Keratinocyte (primary cell): Measurements from ENCODE around the gene LRRC15. TPM values are rescaled to one million over a fixed set of nuclear protein-coding genes. Genes with fewer than 3 reads are reported as not detected.
A peak's percentile ranks its signal among the peaks of the same experiment; 100 is the strongest.

Experiments
- DNase-seq: peaks from one replicate; pipeline ENCODE4 v3.0.0-alpha.2; 2011; ENCODE audit warnings: low read depth, missing footprints, low spot score
- FAIRE-seq: peaks from 2 replicates; lab custom pipeline; 2011; peaks lifted over from hg19 to GRCh38; lab: Jason Lieb, UNC
- H2AFZ ChIP-seq: 2 replicates; pipeline ENCODE4 v1.6.0; 2012; ENCODE audit warnings: low read length, control low read depth, inconsistent platforms; ENCODE audit not compliant: control insufficient read depth
- H3K27ac ChIP-seq: 2 replicates; pipeline ENCODE4 v1.5.1; 2011; ENCODE audit warnings: low read length; ENCODE audit not compliant: control insufficient read depth, insufficient read depth
- H3K27me3 ChIP-seq: 3 replicates; pipeline ENCODE4 v1.6.0; 2011; ENCODE audit warnings: low read length; ENCODE audit not compliant: control insufficient read depth, insufficient read depth; ENCODE audit errors: extremely low read depth
- H3K36me3 ChIP-seq, 2 experiments: 2 replicates in 1 of 2; 3 replicates in 1 of 2; pipeline ENCODE4 v1.5.1; 2011; ENCODE audit warnings: low read length in 2 of 2, mild to moderate bottlenecking in 1 of 2; ENCODE audit not compliant: control insufficient read depth in 2 of 2, insufficient read depth in 2 of 2; ENCODE audit errors: extremely low read depth in 1 of 2
- H3K4me1 ChIP-seq: 3 replicates; pipeline ENCODE4 v1.5.1; 2011; ENCODE audit warnings: low read length; ENCODE audit not compliant: control insufficient read depth, insufficient read depth; ENCODE audit errors: extremely low read depth
- H3K4me2 ChIP-seq: 3 replicates; pipeline ENCODE4 v1.6.0; 2011; ENCODE audit warnings: low read depth, low read length; ENCODE audit not compliant: control insufficient read depth, insufficient read depth; ENCODE audit errors: extremely low read depth
- H3K4me3 ChIP-seq, 3 experiments: fragments of 200-600 bp in 1 of 3; sonication (generic) in 1 of 3; 2 replicates in 2 of 3; 3 replicates in 1 of 3; pipeline ENCODE4 v1.5.1; 2011 to 2016; ENCODE audit warnings: low read length in 3 of 3, mild to moderate bottlenecking in 3 of 3, control low read depth in 2 of 3, inconsistent platforms in 1 of 3, low read depth in 1 of 3, mixed read lengths in 1 of 3, mixed run types in 1 of 3, moderate library complexity in 1 of 3; ENCODE audit not compliant: control insufficient read depth in 2 of 3, insufficient read depth in 2 of 3; ENCODE audit errors: extremely low read depth in 1 of 3
- H3K79me2 ChIP-seq: 2 replicates; pipeline ENCODE4 v1.6.0; 2012; ENCODE audit warnings: low read length; ENCODE audit not compliant: control insufficient read depth, insufficient read depth
- H3K9ac ChIP-seq: 3 replicates; pipeline ENCODE4 v1.6.0; 2011; ENCODE audit warnings: low read length; ENCODE audit not compliant: control insufficient read depth, insufficient read depth; ENCODE audit errors: extremely low read depth
- H3K9me1 ChIP-seq: 3 replicates; pipeline ENCODE4 v1.6.0; 2011; ENCODE audit warnings: low read length; ENCODE audit not compliant: control insufficient read depth, insufficient read depth; ENCODE audit errors: extremely low read depth
- H3K9me3 ChIP-seq: 2 replicates; pipeline ENCODE4 v1.5.1; 2012; ENCODE audit warnings: low read depth, low read length; ENCODE audit not compliant: control insufficient read depth
- H4K20me1 ChIP-seq: 3 replicates; pipeline ENCODE4 v1.6.0; 2011; ENCODE audit warnings: low read length; ENCODE audit not compliant: control insufficient read depth, insufficient read depth; ENCODE audit errors: extremely low read depth
- EZH2 ChIP-seq: IDR thresholded peaks from one replicate; pipeline ENCODE4 v1.6.1; 2012; ENCODE audit warnings: inconsistent platforms, mild to moderate bottlenecking, low read length, moderate library complexity
- dilution Hi-C: fragments of 300-500 bp; cut with MboI; formaldehyde crosslinking; loops from one replicate; pipeline ENCODE4 v1.7.0; 2020; ENCODE audit warnings: low sequenced_read_pairs; ENCODE audit not compliant: extremely low pct_ligation_motif_present
- polyA plus RNA-seq, 5 experiments: library from polyadenylated mRNA; depleted of rRNA in 3 of 5; stranded (reverse) in 3 of 5; stranded (forward) in 1 of 5; unstranded in 1 of 5; fragments of >200 nt; gene quantifications; 1 replicate in 1 of 5; 2 replicates in 3 of 5; 3 replicates in 1 of 5; pipeline versions ENCODE4 v1.2.1 to v1.2.3, GENCODE V29; 2011 to 2012; ENCODE audit warnings: missing spikeins in 2 of 5, low read depth in 1 of 5, low replicate concordance in 1 of 5
- TF ChIP-seq, protein P1 (sequence below), 3 experiments: IDR thresholded peaks in 1 of 3; conservative IDR thresholded peaks in 1 of 3; optimal IDR thresholded peaks in 1 of 3; 2 replicates in 2 of 3; 3 replicates in 1 of 3; pipeline versions ENCODE3 to v1.5.1; 2011; ENCODE audit warnings: low read length in 3 of 3, mild to moderate bottlenecking in 3 of 3, moderate library complexity in 2 of 3, control low read depth in 1 of 3, inconsistent platforms in 1 of 3; ENCODE audit not compliant: insufficient read depth in 2 of 3; ENCODE audit errors: extremely low read depth in 1 of 3

Gene LRRC15
- polyA plus RNA-seq, 1 donor (not counting 4 experiments of a cell fraction or from before 2014, with no cell fraction given): not detected

DNA sequence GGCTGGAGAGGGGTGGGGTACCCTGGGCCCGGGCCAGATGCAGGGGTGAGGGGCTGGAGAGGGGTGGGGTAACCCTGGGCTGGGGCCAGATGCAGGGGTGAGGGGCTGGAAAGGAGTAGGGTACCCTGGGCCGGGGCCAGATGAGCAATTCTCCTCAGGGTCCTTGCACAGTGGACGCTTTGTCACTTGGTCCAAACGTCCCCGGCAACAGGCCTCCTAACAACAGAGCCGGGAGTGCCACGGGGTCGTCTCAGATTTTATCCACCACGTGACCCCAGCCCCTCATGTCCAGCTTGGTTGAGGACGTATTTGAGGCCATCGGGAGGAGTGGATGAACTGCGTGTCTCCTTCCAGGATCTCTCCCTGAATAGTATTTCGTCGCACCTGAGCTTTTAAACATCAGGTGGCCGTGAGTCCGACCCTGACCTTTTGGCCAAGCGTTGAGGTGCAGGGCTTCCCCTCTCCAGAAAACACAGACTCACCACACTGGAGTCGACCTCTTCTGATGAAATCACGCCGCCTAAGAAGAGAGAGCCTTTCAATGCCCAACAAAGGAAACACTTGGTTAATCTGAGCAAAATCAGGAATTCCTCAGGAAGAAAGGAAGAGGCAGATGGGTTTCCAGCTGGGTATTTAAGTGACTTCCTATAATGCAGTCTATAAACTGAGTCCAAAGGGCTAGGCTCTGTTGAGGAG, 12.8 kb upstream of the LRRC15 start:
- Histone ChIP-seq H4K20me1 (no peaks in the 10 kb centered on the region), H2AFZ (no peak overlapping the region), H3K9ac (no peak overlapping the region), H3K27ac (no peak overlapping the region), H3K27me3 (peaks cover 25% of the 10 kb centered on the region), H3K9me3 (no peaks in the 10 kb centered on the region), H3K4me3 (no peak overlapping the region), H3K79me2 (no peaks in the 10 kb centered on the region), H3K36me3 (no peaks in the 10 kb centered on the region), H3K4me2 (no peak overlapping the region), H3K4me1 (no peaks in the 10 kb centered on the region), H3K9me1 (no peaks in the 10 kb centered on the region)
- dilution Hi-C loops: no loop called here
- TF ChIP-seq, protein P1, sequence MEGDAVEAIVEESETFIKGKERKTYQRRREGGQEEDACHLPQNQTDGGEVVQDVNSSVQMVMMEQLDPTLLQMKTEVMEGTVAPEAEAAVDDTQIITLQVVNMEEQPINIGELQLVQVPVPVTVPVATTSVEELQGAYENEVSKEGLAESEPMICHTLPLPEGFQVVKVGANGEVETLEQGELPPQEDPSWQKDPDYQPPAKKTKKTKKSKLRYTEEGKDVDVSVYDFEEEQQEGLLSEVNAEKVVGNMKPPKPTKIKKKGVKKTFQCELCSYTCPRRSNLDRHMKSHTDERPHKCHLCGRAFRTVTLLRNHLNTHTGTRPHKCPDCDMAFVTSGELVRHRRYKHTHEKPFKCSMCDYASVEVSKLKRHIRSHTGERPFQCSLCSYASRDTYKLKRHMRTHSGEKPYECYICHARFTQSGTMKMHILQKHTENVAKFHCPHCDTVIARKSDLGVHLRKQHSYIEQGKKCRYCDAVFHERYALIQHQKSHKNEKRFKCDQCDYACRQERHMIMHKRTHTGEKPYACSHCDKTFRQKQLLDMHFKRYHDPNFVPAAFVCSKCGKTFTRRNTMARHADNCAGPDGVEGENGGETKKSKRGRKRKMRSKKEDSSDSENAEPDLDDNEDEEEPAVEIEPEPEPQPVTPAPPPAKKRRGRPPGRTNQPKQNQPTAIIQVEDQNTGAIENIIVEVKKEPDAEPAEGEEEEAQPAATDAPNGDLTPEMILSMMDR (optimal IDR thresholded peaks at IDR 0.05 in 1 of 3, IDR thresholded peaks at IDR 0.05 in 1 of 3, conservative IDR thresholded peaks at IDR 0.05 in 1 of 3; ENCODE audit: extremely low read depth in 1 of 3, insufficient read depth in 2 of 3, low read length in 3 of 3): no peak
- TF ChIP-seq EZH2: no peak
- DNase-seq (no peak), FAIRE-seq (no peak)

DNA sequence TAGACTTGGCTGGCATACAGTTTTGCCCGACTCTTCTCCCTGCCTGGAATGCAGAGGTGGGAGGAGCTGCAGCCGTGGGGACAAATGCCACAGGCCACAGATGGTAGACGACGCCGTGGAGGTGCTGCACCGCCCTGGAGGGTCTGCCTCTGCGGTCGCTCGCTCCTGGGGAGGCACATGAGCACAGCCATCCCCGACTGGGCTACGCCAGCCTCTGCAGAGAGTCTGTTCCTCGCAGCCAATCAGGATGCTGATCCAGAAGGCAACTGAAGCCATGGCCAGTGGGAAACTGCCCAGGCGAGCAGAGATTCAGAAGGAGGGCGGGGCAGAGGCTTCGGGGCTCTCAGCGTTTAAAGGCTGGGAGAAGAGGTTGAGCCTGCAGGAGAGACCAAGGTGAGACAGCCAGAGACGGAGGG, 11.9 kb upstream of the LRRC15 start:
- H3K4me3 ChIP-seq: no peak overlapping the region
- no peaks in the 10 kb centered on the region for H3K9me3 ChIP-seq
- dilution Hi-C loops: no loop called here
- H2AFZ ChIP-seq: peak overlapping the region; percentile 33
- H3K9me1 ChIP-seq: no peaks in the 10 kb centered on the region
- no peaks in the 10 kb centered on the region for H3K36me3 ChIP-seq
- no peaks in the 10 kb centered on the region for H3K4me1 ChIP-seq
- H3K79me2 ChIP-seq: no peaks in the 10 kb centered on the region
- no peaks in the 10 kb centered on the region for H4K20me1 ChIP-seq
- no peak overlapping the region for H3K27ac ChIP-seq
- FAIRE-seq (no peak), DNase-seq (no peak)
- H3K4me2 ChIP-seq: no peak overlapping the region
- TF ChIP-seq EZH2: no peak
- TF ChIP-seq, protein P1 (optimal IDR thresholded peaks at IDR 0.05 in 1 of 3, IDR thresholded peaks at IDR 0.05 in 1 of 3, conservative IDR thresholded peaks at IDR 0.05 in 1 of 3; ENCODE audit: extremely low read depth in 1 of 3, insufficient read depth in 2 of 3, low read length in 3 of 3): no peak
- H3K9ac ChIP-seq: no peak overlapping the region
- peaks cover 21% of the 10 kb centered on the region for H3K27me3 ChIP-seq
